ENCODE data around the gene SPATC1L. TPM values are rescaled to one million over a fixed set of nuclear protein-coding genes. Genes with fewer than 3 reads are reported as not detected.

Gene SPATC1L
- total RNA-seq, 6 donors from 2014 or later, result 0.91 to 22.0 (median 7.2) TPM

- Histone ChIP-seq H3K27ac (no peak overlapping the region), H3K27me3 (no peaks in the 10 kb centered on the region), H3K4me1 (peaks cover 0 to 7% (median 0%) of the 10 kb centered on the region in 4 donors), H3K9me3 (no peaks in the 10 kb centered on the region), H3K36me3 (peaks cover 0 to 7% (median 2%) of the 10 kb centered on the region in 4 donors), H3K4me3 (peak overlapping the region in 1 of 4 donors; percentile 6)
- 66 to 98% methylated on average over 35 to 66 of the region's 72 CpGs for WGBS, 2 donors
- ATAC-seq (ENCODE audit: low FRiP score in 2 of 2), result no peak
- TF ChIP-seq, protein P1, sequence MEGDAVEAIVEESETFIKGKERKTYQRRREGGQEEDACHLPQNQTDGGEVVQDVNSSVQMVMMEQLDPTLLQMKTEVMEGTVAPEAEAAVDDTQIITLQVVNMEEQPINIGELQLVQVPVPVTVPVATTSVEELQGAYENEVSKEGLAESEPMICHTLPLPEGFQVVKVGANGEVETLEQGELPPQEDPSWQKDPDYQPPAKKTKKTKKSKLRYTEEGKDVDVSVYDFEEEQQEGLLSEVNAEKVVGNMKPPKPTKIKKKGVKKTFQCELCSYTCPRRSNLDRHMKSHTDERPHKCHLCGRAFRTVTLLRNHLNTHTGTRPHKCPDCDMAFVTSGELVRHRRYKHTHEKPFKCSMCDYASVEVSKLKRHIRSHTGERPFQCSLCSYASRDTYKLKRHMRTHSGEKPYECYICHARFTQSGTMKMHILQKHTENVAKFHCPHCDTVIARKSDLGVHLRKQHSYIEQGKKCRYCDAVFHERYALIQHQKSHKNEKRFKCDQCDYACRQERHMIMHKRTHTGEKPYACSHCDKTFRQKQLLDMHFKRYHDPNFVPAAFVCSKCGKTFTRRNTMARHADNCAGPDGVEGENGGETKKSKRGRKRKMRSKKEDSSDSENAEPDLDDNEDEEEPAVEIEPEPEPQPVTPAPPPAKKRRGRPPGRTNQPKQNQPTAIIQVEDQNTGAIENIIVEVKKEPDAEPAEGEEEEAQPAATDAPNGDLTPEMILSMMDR (IDR thresholded peaks at IDR 0.05), result no peak
- no peak for TF ChIP-seq EP300 (IDR thresholded peaks at IDR 0.05)
- TF ChIP-seq POLR2AphosphoS5 (IDR thresholded peaks at IDR 0.05), result no peak
- TF ChIP-seq POLR2A (IDR thresholded peaks at IDR 0.05), result no peak
- DNase-seq, result peak in 1 of 2 donors; percentile 84
Observed at GRCh38 chr21:46160907-46161632, 23.2 kb downstream of the SPATC1L start.

DNA sequence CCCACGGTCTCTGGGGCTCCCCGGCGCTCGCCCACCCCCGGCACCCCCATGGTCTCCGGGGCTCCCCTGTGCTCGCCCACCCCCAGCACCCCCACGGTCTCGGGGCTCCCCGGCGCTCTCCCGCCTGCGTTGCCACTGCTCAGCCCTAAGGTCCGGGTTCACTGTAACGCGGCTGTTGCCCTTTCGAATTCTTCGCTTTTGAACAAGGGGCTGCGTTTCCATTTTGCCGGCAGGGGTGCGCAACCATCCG is 23.7 kb downstream of the SPATC1L start:
- Histone ChIP-seq H3K9me3 (no peaks in the 10 kb centered on the region), H3K4me1 (peaks cover 0 to 7% (median 0%) of the 10 kb centered on the region in 4 donors), H3K27ac (no peak overlapping the region), H3K27me3 (no peaks in the 10 kb centered on the region), H3K36me3 (peaks cover 0 to 7% (median 2%) of the 10 kb centered on the region in 4 donors), H3K4me3 (no peak overlapping the region)
- 87 to 97% methylated on average over 11 to 16 of the region's 22 CpGs for WGBS, 2 donors
- DNase-seq (peak in 1 of 2 donors; percentile 74), ATAC-seq (ENCODE audit: low FRiP score in 2 of 2) (no peak)
- TF ChIP-seq EP300 (IDR thresholded peaks at IDR 0.05), result no peak
- TF ChIP-seq POLR2AphosphoS5 (IDR thresholded peaks at IDR 0.05), result no peak

GRCh38 chr21:46159841-46160656 is 24.2 kb downstream of the SPATC1L start:
- WGBS, 2 donors, result 77 to 96% methylated on average over 7 to 21 of the region's 32 CpGs
- Histone ChIP-seq H3K36me3 (peaks cover 0 to 7% (median 2%) of the 10 kb centered on the region in 4 donors), H3K9me3 (no peaks in the 10 kb centered on the region), H3K4me1 (peaks cover 0 to 7% (median 0%) of the 10 kb centered on the region in 4 donors), H3K27ac (no peak overlapping the region), H3K27me3 (no peaks in the 10 kb centered on the region), H3K4me3 (no peak overlapping the region)
- TF ChIP-seq, protein P1 (IDR thresholded peaks at IDR 0.05), result no peak
- TF ChIP-seq EP300 (IDR thresholded peaks at IDR 0.05) (no peak), POLR2A (IDR thresholded peaks at IDR 0.05) (no peak), POLR2AphosphoS5 (IDR thresholded peaks at IDR 0.05) (no peak)
- peak in 1 of 2 donors; percentile 53 for DNase-seq
- no peak for ATAC-seq (ENCODE audit: low FRiP score in 2 of 2)

- Histone ChIP-seq H3K36me3 (peaks cover 0 to 7% (median 2%) of the 10 kb centered on the region in 4 donors), H3K4me1 (peaks cover 0 to 7% (median 0%) of the 10 kb centered on the region in 4 donors), H3K27me3 (no peaks in the 10 kb centered on the region), H3K27ac (no peak overlapping the region), H3K9me3 (no peaks in the 10 kb centered on the region), H3K4me3 (no peak overlapping the region)
- TF ChIP-seq, protein P1 (IDR thresholded peaks at IDR 0.05), result no peak
- TF ChIP-seq POLR2AphosphoS5 (IDR thresholded peaks at IDR 0.05) (no peak), EP300 (IDR thresholded peaks at IDR 0.05) (no peak), POLR2A (IDR thresholded peaks at IDR 0.05) (no peak)
- ATAC-seq (ENCODE audit: low FRiP score in 2 of 2) (no peak), DNase-seq (peak in 1 of 2 donors; percentile 62)
- 93 to 97% methylated on average over 11 to 12 of the region's 12 CpGs for WGBS, 2 donors
Observed at GRCh38 chr21:46159390-46159789, 24.9 kb downstream of the SPATC1L start.

- H3K4me1 ChIP-seq, result peaks cover 0 to 7% (median under 1%) of the 10 kb centered on the region in 4 donors
- WGBS, 2 donors, result 86 to 96% methylated on average over 7 to 10 of the region's 10 CpGs
- no peak for ATAC-seq (ENCODE audit: low FRiP score in 2 of 2)
- H3K9me3 ChIP-seq, result no peaks in the 10 kb centered on the region
- TF ChIP-seq EP300 (IDR thresholded peaks at IDR 0.05) (no peak), POLR2AphosphoS5 (IDR thresholded peaks at IDR 0.05) (no peak)
- no peaks in the 10 kb centered on the region for H3K27me3 ChIP-seq
- no peak overlapping the region for H3K27ac ChIP-seq
- H3K4me3 ChIP-seq, result no peak overlapping the region
- H3K36me3 ChIP-seq, result peaks cover 0 to 7% (median 2%) of the 10 kb centered on the region in 4 donors
- no peak for DNase-seq
Observed at GRCh38 chr21:46158666-46159300, 25.5 kb downstream of the SPATC1L start.

Data from upper lobe of left lung (tissue), 6 donors.